ENCODE measurements around the gene NAGLU.

DNA sequence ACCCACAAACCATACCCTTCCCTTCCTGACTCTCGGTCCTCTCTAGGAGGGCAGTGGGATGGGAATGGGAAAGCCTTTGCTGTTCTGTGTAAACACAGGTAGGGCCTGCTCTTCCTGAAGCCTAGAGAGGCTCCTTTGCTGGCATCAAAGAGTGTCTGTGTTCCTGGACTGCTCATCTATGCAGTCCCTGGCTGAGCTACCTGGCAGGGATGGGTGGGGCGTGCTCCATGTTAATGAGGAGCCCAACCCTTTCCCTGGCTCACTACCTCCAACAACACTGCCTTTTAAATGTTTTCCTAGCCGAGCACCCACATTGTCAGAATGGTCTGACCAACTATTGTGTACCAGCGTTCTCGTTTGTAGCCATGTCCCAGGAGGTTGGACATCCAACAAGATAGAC, 26.6 kb upstream of the NAGLU start:
- no peak for TF ChIP-seq CTCF (conservative IDR thresholded peaks at IDR 0.05; ENCODE audit: low read depth in 2 of 2)
- no peak for TF ChIP-seq EZH2 (IDR thresholded peaks at IDR 0.05; ENCODE audit: low read depth, unreplicated experiment)
- TF ChIP-seq, protein P1, sequence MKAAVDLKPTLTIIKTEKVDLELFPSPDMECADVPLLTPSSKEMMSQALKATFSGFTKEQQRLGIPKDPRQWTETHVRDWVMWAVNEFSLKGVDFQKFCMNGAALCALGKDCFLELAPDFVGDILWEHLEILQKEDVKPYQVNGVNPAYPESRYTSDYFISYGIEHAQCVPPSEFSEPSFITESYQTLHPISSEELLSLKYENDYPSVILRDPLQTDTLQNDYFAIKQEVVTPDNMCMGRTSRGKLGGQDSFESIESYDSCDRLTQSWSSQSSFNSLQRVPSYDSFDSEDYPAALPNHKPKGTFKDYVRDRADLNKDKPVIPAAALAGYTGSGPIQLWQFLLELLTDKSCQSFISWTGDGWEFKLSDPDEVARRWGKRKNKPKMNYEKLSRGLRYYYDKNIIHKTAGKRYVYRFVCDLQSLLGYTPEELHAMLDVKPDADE (IDR thresholded peaks at IDR 0.05), result no peak
- TF ChIP-seq STAT1 (IDR thresholded peaks at IDR 0.05; ENCODE audit: unreplicated experiment), result no peak
- TF ChIP-seq REST (IDR thresholded peaks at IDR 0.05; ENCODE audit: unreplicated experiment), result no peak
- TF ChIP-seq EZH2phosphoT487 (IDR thresholded peaks at IDR 0.05; ENCODE audit: unreplicated experiment), result no peak
- TF ChIP-seq CREB1 (CRISPR knock-in tag; IDR thresholded peaks at IDR 0.05; ENCODE audit: low read depth), result no peak
- no peak for TF ChIP-seq POLR2AphosphoS5 (IDR thresholded peaks at IDR 0.05; ENCODE audit: low read depth)
- no peak for TF ChIP-seq JUNB (IDR thresholded peaks at IDR 0.05; ENCODE audit: unreplicated experiment)
- TF ChIP-seq ZNF331 (CRISPR knock-in tag; IDR thresholded peaks at IDR 0.05; ENCODE audit: low read depth), result no peak
